Keratinocyte (primary cell): ENCODE data around the gene C2CD5.
"Not testable (repeated sequence)": the region's sequence is repeated elsewhere in the genome, so short reads cannot be mapped to it uniquely, and the experiment has no call there.

Experiments
- CTCF ChIP-seq, 3 experiments: IDR thresholded peaks in 1 of 3; conservative IDR thresholded peaks in 1 of 3; optimal IDR thresholded peaks in 1 of 3; 2 replicates in 2 of 3; 3 replicates in 1 of 3; pipeline versions ENCODE3 to v1.5.1; 2011; ENCODE audit warnings: low read length in 3 of 3, mild to moderate bottlenecking in 3 of 3, moderate library complexity in 2 of 3, control low read depth in 1 of 3, inconsistent platforms in 1 of 3; ENCODE audit not compliant: insufficient read depth in 2 of 3; ENCODE audit errors: extremely low read depth in 1 of 3
- EZH2 ChIP-seq: IDR thresholded peaks from one replicate; pipeline ENCODE4 v1.6.1; 2012; ENCODE audit warnings: inconsistent platforms, mild to moderate bottlenecking, low read length, moderate library complexity

GRCh38 chr12:22444317-22444665, 100.1 kb downstream of the C2CD5 start:
- TF ChIP-seq CTCF (optimal IDR thresholded peaks at IDR 0.05 in 1 of 3, IDR thresholded peaks at IDR 0.05 in 1 of 3, conservative IDR thresholded peaks at IDR 0.05 in 1 of 3; ENCODE audit: extremely low read depth in 1 of 3, insufficient read depth in 2 of 3, low read length in 3 of 3); EZH2: not testable (repeated sequence)
